Measurements from ENCODE around the gene COL6A6.

The COL6A6 gene

DNA sequence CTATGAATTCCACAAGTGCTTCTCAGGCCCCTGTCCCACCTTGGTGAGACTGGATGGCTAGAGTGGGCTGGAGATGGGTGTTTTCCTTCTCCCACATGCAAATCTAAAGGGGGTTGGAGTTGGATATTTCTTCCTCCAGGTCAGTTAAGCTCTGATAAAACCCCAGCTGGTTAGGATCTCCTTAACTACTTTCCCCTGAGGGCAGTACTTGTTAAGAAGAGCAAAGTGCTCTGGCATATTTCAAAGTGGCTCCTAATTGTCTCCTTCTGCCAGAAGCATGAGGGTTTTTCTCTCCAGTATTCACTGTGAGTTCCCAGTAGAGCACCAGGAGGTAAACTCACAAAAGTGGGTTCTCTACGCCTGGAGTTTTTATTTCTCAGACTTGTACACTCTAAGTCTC, 31.4 kb downstream of the COL6A6 start:
- TF ChIP-seq TAF1 (IDR thresholded peaks at IDR 0.05; ENCODE audit: borderline replicate concordance, insufficient read depth, low read length) (no peak), FOXP2 (optimal IDR thresholded peaks at IDR 0.05; ENCODE audit: borderline replicate concordance, extremely low read depth, extremely low read length, insufficient read depth) (no peak), POLR2AphosphoS5 (IDR thresholded peaks at IDR 0.05; ENCODE audit: low read depth, low read length) (no peak), SIN3A (IDR thresholded peaks at IDR 0.05; ENCODE audit: borderline replicate concordance, insufficient read depth, low read length) (no peak), REST (IDR thresholded peaks at IDR 0.05; ENCODE audit: insufficient read depth in 1 of 2, low read depth in 2 of 2, low read length in 2 of 2) (no peak)

GRCh38 chr3:130557336-130558035, 40.5 kb downstream of the COL6A6 start:
- no peak for TF ChIP-seq POLR2AphosphoS5 (IDR thresholded peaks at IDR 0.05; ENCODE audit: low read depth, low read length)
- TF ChIP-seq FOXP2 (optimal IDR thresholded peaks at IDR 0.05; ENCODE audit: borderline replicate concordance, extremely low read depth, extremely low read length, insufficient read depth): no peak
- no peak for TF ChIP-seq SIN3A (IDR thresholded peaks at IDR 0.05; ENCODE audit: borderline replicate concordance, insufficient read depth, low read length)
- TF ChIP-seq TAF1 (IDR thresholded peaks at IDR 0.05; ENCODE audit: borderline replicate concordance, insufficient read depth, low read length): no peak
- no peak for TF ChIP-seq REST (IDR thresholded peaks at IDR 0.05; ENCODE audit: insufficient read depth in 1 of 2, low read depth in 2 of 2, low read length in 2 of 2)

DNA sequence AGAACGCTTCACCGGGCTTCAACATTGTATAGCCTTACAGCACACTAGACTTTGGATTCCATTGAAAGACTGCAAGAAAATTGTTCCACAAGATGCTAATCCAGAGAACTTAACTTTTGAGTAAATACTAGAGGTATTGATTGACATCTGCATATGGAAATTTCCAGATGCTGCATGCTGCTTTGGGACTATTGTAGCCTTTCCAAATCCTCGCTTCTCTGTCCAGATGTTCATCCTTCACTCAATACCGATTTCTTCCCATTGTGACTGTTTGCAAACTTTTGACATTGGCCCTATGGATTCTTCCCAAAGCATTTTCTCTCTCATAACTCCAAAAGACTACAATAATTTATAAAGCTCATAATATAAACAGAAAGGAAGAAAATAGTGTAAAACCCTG, 41.4 kb downstream of the COL6A6 start:
- TF ChIP-seq FOXP2 (optimal IDR thresholded peaks at IDR 0.05; ENCODE audit: borderline replicate concordance, extremely low read depth, extremely low read length, insufficient read depth) (no peak), REST (IDR thresholded peaks at IDR 0.05; ENCODE audit: insufficient read depth in 1 of 2, low read depth in 2 of 2, low read length in 2 of 2) (no peak), POLR2AphosphoS5 (IDR thresholded peaks at IDR 0.05; ENCODE audit: low read depth, low read length) (no peak), TAF1 (IDR thresholded peaks at IDR 0.05; ENCODE audit: borderline replicate concordance, insufficient read depth, low read length) (no peak), SIN3A (IDR thresholded peaks at IDR 0.05; ENCODE audit: borderline replicate concordance, insufficient read depth, low read length) (no peak)

DNA sequence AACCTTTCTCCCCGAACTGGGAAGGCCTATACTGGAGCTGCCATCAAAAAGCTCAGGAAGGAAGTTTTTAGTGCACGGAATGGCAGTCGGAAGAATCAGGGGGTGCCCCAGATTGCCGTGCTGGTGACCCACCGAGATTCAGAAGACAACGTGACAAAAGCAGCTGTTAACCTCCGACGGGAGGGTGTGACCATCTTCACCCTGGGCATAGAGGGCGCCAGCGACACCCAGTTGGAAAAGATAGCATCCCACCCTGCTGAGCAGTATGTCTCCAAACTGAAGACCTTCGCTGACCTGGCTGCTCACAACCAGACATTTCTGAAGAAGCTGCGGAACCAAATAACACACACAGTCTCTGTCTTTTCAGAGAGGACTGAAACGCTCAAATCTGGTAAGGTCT, 48.2 kb downstream of the COL6A6 start:
- no peak for TF ChIP-seq POLR2AphosphoS5 (IDR thresholded peaks at IDR 0.05; ENCODE audit: low read depth, low read length)
- no peak for TF ChIP-seq TAF1 (IDR thresholded peaks at IDR 0.05; ENCODE audit: borderline replicate concordance, insufficient read depth, low read length)
- no peak for TF ChIP-seq FOXP2 (optimal IDR thresholded peaks at IDR 0.05; ENCODE audit: borderline replicate concordance, extremely low read depth, extremely low read length, insufficient read depth)
- no peak for TF ChIP-seq REST (IDR thresholded peaks at IDR 0.05; ENCODE audit: insufficient read depth in 1 of 2, low read depth in 2 of 2, low read length in 2 of 2)
- no peak for TF ChIP-seq SIN3A (IDR thresholded peaks at IDR 0.05; ENCODE audit: borderline replicate concordance, insufficient read depth, low read length)
